ENCODE data around the gene TLE2.

GRCh38 chr19:3019211-3019854, 9.7 kb downstream of the TLE2 start:
- no peak for TF ChIP-seq POLR2A (IDR thresholded peaks at IDR 0.05)
- TF ChIP-seq, protein P1, sequence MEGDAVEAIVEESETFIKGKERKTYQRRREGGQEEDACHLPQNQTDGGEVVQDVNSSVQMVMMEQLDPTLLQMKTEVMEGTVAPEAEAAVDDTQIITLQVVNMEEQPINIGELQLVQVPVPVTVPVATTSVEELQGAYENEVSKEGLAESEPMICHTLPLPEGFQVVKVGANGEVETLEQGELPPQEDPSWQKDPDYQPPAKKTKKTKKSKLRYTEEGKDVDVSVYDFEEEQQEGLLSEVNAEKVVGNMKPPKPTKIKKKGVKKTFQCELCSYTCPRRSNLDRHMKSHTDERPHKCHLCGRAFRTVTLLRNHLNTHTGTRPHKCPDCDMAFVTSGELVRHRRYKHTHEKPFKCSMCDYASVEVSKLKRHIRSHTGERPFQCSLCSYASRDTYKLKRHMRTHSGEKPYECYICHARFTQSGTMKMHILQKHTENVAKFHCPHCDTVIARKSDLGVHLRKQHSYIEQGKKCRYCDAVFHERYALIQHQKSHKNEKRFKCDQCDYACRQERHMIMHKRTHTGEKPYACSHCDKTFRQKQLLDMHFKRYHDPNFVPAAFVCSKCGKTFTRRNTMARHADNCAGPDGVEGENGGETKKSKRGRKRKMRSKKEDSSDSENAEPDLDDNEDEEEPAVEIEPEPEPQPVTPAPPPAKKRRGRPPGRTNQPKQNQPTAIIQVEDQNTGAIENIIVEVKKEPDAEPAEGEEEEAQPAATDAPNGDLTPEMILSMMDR (IDR thresholded peaks at IDR 0.05) = no peak
